ENCODE data around the gene IGSF9B. TPM values are rescaled to one million over a fixed set of nuclear protein-coding genes. Genes with fewer than 3 reads are reported as not detected.

The IGSF9B gene
- total RNA-seq, 1 donor from 2014 or later: 10.1 TPM

GRCh38 chr11:133928628-133929059 is 28.1 kb downstream of the IGSF9B start:
- H3K4me3 ChIP-seq: no peak overlapping the region
- no peak overlapping the region for H3K27ac ChIP-seq
- intact Hi-C loops (cut with DNase I): no loop called here
- no peak for TF ChIP-seq POLR2AphosphoS5 (IDR thresholded peaks at IDR 0.05; ENCODE audit: insufficient read depth in 1 of 2, low read depth in 1 of 2)
- TF ChIP-seq CTCF (IDR thresholded peaks at IDR 0.05): no peak
- no peak for TF ChIP-seq POLR2A (IDR thresholded peaks at IDR 0.05)
- H3K4me1 ChIP-seq: peaks cover 19% of the 10 kb centered on the region
- H3K36me3 ChIP-seq: no peaks in the 10 kb centered on the region
- no peaks in the 10 kb centered on the region for H3K9me3 ChIP-seq
- DNase-seq (ENCODE audit: extremely low spot score in 2 of 2): no peak
- no peaks in the 10 kb centered on the region for H3K27me3 ChIP-seq

DNA sequence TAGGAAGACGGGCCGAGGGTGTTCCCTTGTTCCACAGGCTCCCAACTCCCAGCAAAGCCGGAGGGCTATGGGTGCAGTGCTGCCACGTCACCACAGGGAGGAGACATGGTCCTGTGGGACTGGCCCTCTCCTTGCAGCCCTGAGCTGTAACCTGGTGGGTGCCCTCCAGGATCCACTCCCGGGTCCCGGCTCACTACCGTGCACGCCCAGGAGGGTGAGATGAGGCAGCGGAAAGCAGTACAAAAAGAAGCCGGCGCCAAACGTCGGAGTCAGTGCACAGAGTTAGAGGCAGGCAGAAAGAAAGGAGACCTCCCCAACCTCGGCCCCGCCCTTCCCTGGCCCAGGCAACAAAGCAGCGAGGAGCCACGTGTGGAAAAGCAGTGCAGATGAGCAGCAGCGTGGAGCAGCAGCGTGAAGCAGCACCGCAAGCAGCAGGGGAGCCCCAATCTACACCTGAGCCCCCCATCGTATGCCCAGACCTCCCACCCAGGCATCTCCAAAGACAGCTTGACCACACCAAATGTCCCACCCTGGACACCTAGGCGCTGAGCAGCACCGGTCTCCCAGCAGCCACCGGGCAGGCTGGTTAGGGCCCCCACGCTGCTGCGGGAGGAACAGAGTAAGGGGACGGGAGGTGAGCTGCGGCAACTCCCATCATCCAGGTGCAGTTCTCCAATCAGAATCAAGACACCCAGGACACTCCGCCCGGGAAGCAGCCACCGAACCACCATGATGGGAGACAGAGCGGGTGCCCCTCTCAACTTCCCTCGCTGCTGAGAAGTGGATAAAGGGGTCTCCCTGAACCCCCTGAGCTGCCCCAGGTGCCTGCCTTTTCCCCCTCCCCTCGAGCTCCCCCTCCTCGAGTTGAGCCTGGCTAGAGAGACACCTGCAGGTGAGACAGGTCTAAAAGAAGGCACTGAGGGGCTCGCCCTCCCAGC is 28.8 kb downstream of the IGSF9B start:
- TF ChIP-seq POLR2AphosphoS5 (IDR thresholded peaks at IDR 0.05; ENCODE audit: insufficient read depth in 1 of 2, low read depth in 1 of 2): no peak
- TF ChIP-seq CTCF (IDR thresholded peaks at IDR 0.05): peak; percentile 52 to 76 (median 71)
- H3K9me3 ChIP-seq: no peaks in the 10 kb centered on the region
- no peaks in the 10 kb centered on the region for H3K36me3 ChIP-seq
- peak overlapping the region; percentile 20 for H3K27ac ChIP-seq
- no peak for DNase-seq (ENCODE audit: extremely low spot score in 2 of 2)
- peak overlapping the region; percentile 0 to 25 for H3K4me3 ChIP-seq
- peaks cover 19% of the 10 kb centered on the region for H3K4me1 ChIP-seq
- no peaks in the 10 kb centered on the region for H3K27me3 ChIP-seq
- intact Hi-C loops (cut with DNase I): no loop called here

- peaks cover 19% of the 10 kb centered on the region for H3K4me1 ChIP-seq
- DNase-seq (ENCODE audit: extremely low spot score in 2 of 2): no peak
- no peaks in the 10 kb centered on the region for H3K9me3 ChIP-seq
- peaks cover 0 to 4% of the 10 kb centered on the region in 2 donors for H3K36me3 ChIP-seq
- TF ChIP-seq POLR2A (IDR thresholded peaks at IDR 0.05) (no peak), CTCF (IDR thresholded peaks at IDR 0.05) (no peak), POLR2AphosphoS5 (IDR thresholded peaks at IDR 0.05; ENCODE audit: insufficient read depth in 1 of 2, low read depth in 1 of 2) (no peak)
- no peak overlapping the region for H3K4me3 ChIP-seq
- H3K27me3 ChIP-seq: no peaks in the 10 kb centered on the region
- H3K27ac ChIP-seq: no peak overlapping the region
- intact Hi-C loops (cut with DNase I): no loop called here
Measured at GRCh38 chr11:133926466-133927246, 30.1 kb downstream of the IGSF9B start.

GRCh38 chr11:133925756-133926155 is 31.0 kb downstream of the IGSF9B start:
- TF ChIP-seq POLR2AphosphoS5 (IDR thresholded peaks at IDR 0.05; ENCODE audit: insufficient read depth in 1 of 2, low read depth in 1 of 2): no peak
- no peak for TF ChIP-seq CTCF (IDR thresholded peaks at IDR 0.05)
- no peak for TF ChIP-seq POLR2A (IDR thresholded peaks at IDR 0.05)
- Histone ChIP-seq H3K36me3 (peaks cover 0 to 4% of the 10 kb centered on the region in 2 donors), H3K27me3 (no peaks in the 10 kb centered on the region), H3K4me3 (no peak overlapping the region), H3K9me3 (no peaks in the 10 kb centered on the region), H3K4me1 (peaks cover 19% of the 10 kb centered on the region), H3K27ac (no peak overlapping the region)
- no peak for DNase-seq (ENCODE audit: extremely low spot score in 2 of 2)
- intact Hi-C loops (cut with DNase I): no loop called here

Data from vagina (tissue), 2 donors.